A204.1 (cell line): Measurements from ENCODE around the gene CAMKMT.
A peak's percentile ranks its signal among the peaks of the same experiment; 100 is the strongest.

ENCODE experiments used
- FAIRE-seq: peaks from 2 replicates; lab custom pipeline; 2012; peaks lifted over from hg19 to GRCh38; lab: Jason Lieb, UNC

Gene CAMKMT

GRCh38 chr2:44599130-44599529 is 237.4 kb downstream of the CAMKMT start:
- no peak for FAIRE-seq

- no peak for FAIRE-seq
These were observed 240.7 kb downstream of the CAMKMT start for GRCh38 chr2:44602446-44602845.

- FAIRE-seq, result no peak
These were observed 243.8 kb downstream of the CAMKMT start for GRCh38 chr2:44605511-44605910.

- FAIRE-seq, result no peak
These were observed 250.5 kb downstream of the CAMKMT start for GRCh38 chr2:44612276-44612675.

GRCh38 chr2:44614940-44615339 is 253.2 kb downstream of the CAMKMT start:
- FAIRE-seq, result no peak

- FAIRE-seq, result peak; percentile 40
These were observed 254.3 kb downstream of the CAMKMT start for GRCh38 chr2:44615950-44616518.

GRCh38 chr2:44616667-44617155 is 255.0 kb downstream of the CAMKMT start:
- no peak for FAIRE-seq

- FAIRE-seq, result no peak
These were observed 256.7 kb downstream of the CAMKMT start for GRCh38 chr2:44618251-44619023.

- no peak for FAIRE-seq
These were observed 258.6 kb downstream of the CAMKMT start for GRCh38 chr2:44620189-44620990.

GRCh38 chr2:44623622-44624351 is 262.0 kb downstream of the CAMKMT start:
- FAIRE-seq, result no peak

- FAIRE-seq, result no peak
These were observed 266.6 kb downstream of the CAMKMT start for GRCh38 chr2:44628297-44628696.

GRCh38 chr2:44632931-44633689 is 271.4 kb downstream of the CAMKMT start:
- FAIRE-seq, result no peak

GRCh38 chr2:44635725-44636124 is 274.0 kb downstream of the CAMKMT start:
- FAIRE-seq, result no peak

- no peak for FAIRE-seq
These were observed 276.9 kb downstream of the CAMKMT start for GRCh38 chr2:44638649-44639048.

- FAIRE-seq, result no peak
These were observed 277.7 kb downstream of the CAMKMT start for GRCh38 chr2:44639399-44639798.

GRCh38 chr2:44642123-44642857 is 280.5 kb downstream of the CAMKMT start:
- FAIRE-seq, result no peak

- FAIRE-seq, result no peak
These were observed 284.2 kb downstream of the CAMKMT start for GRCh38 chr2:44645937-44646336.

GRCh38 chr2:44649381-44649780 is 287.6 kb downstream of the CAMKMT start:
- FAIRE-seq, result no peak

GRCh38 chr2:44650796-44651195 is 289.0 kb downstream of the CAMKMT start:
- FAIRE-seq, result no peak

GRCh38 chr2:44651974-44652373 is 290.2 kb downstream of the CAMKMT start:
- FAIRE-seq, result no peak

- no peak for FAIRE-seq
These were observed 291.0 kb downstream of the CAMKMT start for GRCh38 chr2:44652701-44653100.
